Colonic mucosa (tissue), 4 donors: ENCODE measurements around the gene LEMD2. TPM values are rescaled to one million over a fixed set of nuclear protein-coding genes. Genes with fewer than 3 reads are reported as not detected.

Source experiments
- DNase-seq: peaks from one replicate; pipeline ENCODE4 v3.0.0-alpha.2; 2020
- H3K27ac ChIP-seq: fragments of 200-600 bp; one replicate; pipeline ENCODE4 v1.8.0; 2021
- H3K27me3 ChIP-seq: fragments of 200-600 bp; one replicate; pipeline ENCODE4 v1.8.0; 2021
- H3K36me3 ChIP-seq: fragments of 200-600 bp; one replicate; pipeline ENCODE4 v1.8.0; 2021
- H3K4me1 ChIP-seq: fragments of 200-600 bp; one replicate; pipeline ENCODE4 v1.8.0; 2021; ENCODE audit warnings: mild to moderate bottlenecking
- H3K4me3 ChIP-seq: fragments of 200-600 bp; one replicate; pipeline ENCODE4 v1.8.0; 2021
- H3K9ac ChIP-seq, 2 donors: one replicate each; pipeline ENCODE4 v1.7.0; 2013; ENCODE audit warnings: control low read depth in 2 of 2, low read depth in 2 of 2, low read length in 2 of 2
- H3K9me3 ChIP-seq: fragments of 200-600 bp; one replicate; pipeline ENCODE4 v1.8.0; 2021
- CTCF ChIP-seq: fragments of 200-600 bp; IDR thresholded peaks from one replicate; pipeline ENCODE4 v1.8.0; 2022; ENCODE audit warnings: antibody characterized with exemption, mild to moderate bottlenecking
- intact Hi-C: fragments of 100-400 bp; cut with DNase I; formaldehyde crosslinking; loops from one replicate; pipeline ENCODE4 v1.14.1; 2022
- total RNA-seq, 2 donors: library from RNA; stranded (reverse); fragmentation: NEBNext Ultra II Directional in 1 of 2; extraction: Animal tissue kit (Norgen Biotek cat#: 25700) in 1 of 2; gene quantifications; one replicate each; pipeline ENCODE4 v1.2.1, GENCODE V29; 2021
- donor health status: healthy.
- donor health status: DM: no; HTN: no; CAD: no.
- donor health status: DM: no; HTN: no; CAD: no.

LEMD2 gene
- total RNA-seq, 2 donors from 2014 or later, result 61.6 to 68.1 TPM

- Histone ChIP-seq H3K36me3 (no peaks in the 10 kb centered on the region), H3K27ac (no peak overlapping the region), H3K27me3 (no peaks in the 10 kb centered on the region), H3K4me1 (peaks cover 6% of the 10 kb centered on the region), H3K9me3 (no peaks in the 10 kb centered on the region), H3K4me3 (no peak overlapping the region), H3K9ac (no peak overlapping the region)
- no peak for TF ChIP-seq CTCF
- no peak for DNase-seq
- intact Hi-C loops, result no loop called here
These were observed 33.9 kb upstream of the LEMD2 start for GRCh38 chr6:33822575-33823395.

- no peaks in the 10 kb centered on the region for H3K27me3 ChIP-seq
- no peak for TF ChIP-seq CTCF
- no peak overlapping the region for H3K27ac ChIP-seq
- H3K4me1 ChIP-seq, result peaks cover 6% of the 10 kb centered on the region
- no peak for DNase-seq
- H3K9ac ChIP-seq, result no peak overlapping the region
- H3K36me3 ChIP-seq, result no peaks in the 10 kb centered on the region
- H3K4me3 ChIP-seq, result no peak overlapping the region
- no peaks in the 10 kb centered on the region for H3K9me3 ChIP-seq
- intact Hi-C loops, result no loop called here
These were observed 32.0 kb upstream of the LEMD2 start for GRCh38 chr6:33820784-33821520.

GRCh38 chr6:33820243-33820642 lies 31.3 kb upstream of the LEMD2 start:
- Histone ChIP-seq H3K27ac (no peak overlapping the region), H3K4me1 (peaks cover 6% of the 10 kb centered on the region), H3K9ac (no peak overlapping the region), H3K27me3 (no peaks in the 10 kb centered on the region), H3K9me3 (no peaks in the 10 kb centered on the region), H3K36me3 (no peaks in the 10 kb centered on the region), H3K4me3 (no peak overlapping the region)
- no peak for TF ChIP-seq CTCF
- intact Hi-C loops, result no loop called here
- no peak for DNase-seq

- Histone ChIP-seq H3K27me3 (no peaks in the 10 kb centered on the region), H3K36me3 (no peaks in the 10 kb centered on the region), H3K4me1 (no peaks in the 10 kb centered on the region), H3K4me3 (no peak overlapping the region), H3K9ac (no peak overlapping the region), H3K27ac (no peak overlapping the region), H3K9me3 (no peaks in the 10 kb centered on the region)
- intact Hi-C loops, result no loop called here
- no peak for DNase-seq
- no peak for TF ChIP-seq CTCF
These were observed 30.1 kb upstream of the LEMD2 start for GRCh38 chr6:33819021-33819420.

GRCh38 chr6:33818293-33818692 lies 29.4 kb upstream of the LEMD2 start:
- TF ChIP-seq CTCF, result no peak
- Histone ChIP-seq H3K9ac (no peak overlapping the region), H3K4me3 (no peak overlapping the region), H3K36me3 (no peaks in the 10 kb centered on the region), H3K4me1 (no peaks in the 10 kb centered on the region), H3K9me3 (no peaks in the 10 kb centered on the region), H3K27ac (no peak overlapping the region), H3K27me3 (no peaks in the 10 kb centered on the region)
- intact Hi-C loops, result no loop called here
- no peak for DNase-seq
